ENCODE measurements around the gene LRPPRC.

Gene LRPPRC

GRCh38 chr2:43841949-43842865 lies 153.6 kb downstream of the LRPPRC start:
- no peak overlapping the region for H3K4me3 ChIP-seq (ENCODE audit: low read length in 2 of 2)
- peaks cover 2 to 3% of the 10 kb centered on the region in 2 donors for H3K27me3 ChIP-seq (ENCODE audit: control insufficient read depth in 1 of 2, insufficient read depth in 2 of 2, low read length in 2 of 2)
- H3K36me3 ChIP-seq (ENCODE audit: control insufficient read depth in 2 of 2, insufficient read depth in 2 of 2, low read length in 2 of 2) = no peaks in the 10 kb centered on the region
- H3K4me1 ChIP-seq (ENCODE audit: control insufficient read depth, insufficient read depth, low read length) = no peaks in the 10 kb centered on the region
- no peaks in the 10 kb centered on the region for H3K9me3 ChIP-seq (ENCODE audit: control insufficient read depth in 2 of 2, low read length in 2 of 2)
- H3K27ac ChIP-seq (ENCODE audit: low read length) = no peak overlapping the region
- H3K9ac ChIP-seq (ENCODE audit: low read length in 2 of 2) = no peak overlapping the region

GRCh38 chr2:43840965-43841364 lies 154.8 kb downstream of the LRPPRC start:
- Histone ChIP-seq H3K27ac (ENCODE audit: low read length) (no peak overlapping the region), H3K36me3 (ENCODE audit: control insufficient read depth in 2 of 2, insufficient read depth in 2 of 2, low read length in 2 of 2) (no peaks in the 10 kb centered on the region), H3K4me3 (ENCODE audit: low read length in 2 of 2) (no peak overlapping the region), H3K9me3 (ENCODE audit: control insufficient read depth in 2 of 2, low read length in 2 of 2) (no peaks in the 10 kb centered on the region), H3K27me3 (ENCODE audit: control insufficient read depth in 1 of 2, insufficient read depth in 2 of 2, low read length in 2 of 2) (peaks cover 2 to 3% of the 10 kb centered on the region in 2 donors), H3K9ac (ENCODE audit: low read length in 2 of 2) (no peak overlapping the region), H3K4me1 (ENCODE audit: control insufficient read depth, insufficient read depth, low read length) (no peaks in the 10 kb centered on the region)

DNA sequence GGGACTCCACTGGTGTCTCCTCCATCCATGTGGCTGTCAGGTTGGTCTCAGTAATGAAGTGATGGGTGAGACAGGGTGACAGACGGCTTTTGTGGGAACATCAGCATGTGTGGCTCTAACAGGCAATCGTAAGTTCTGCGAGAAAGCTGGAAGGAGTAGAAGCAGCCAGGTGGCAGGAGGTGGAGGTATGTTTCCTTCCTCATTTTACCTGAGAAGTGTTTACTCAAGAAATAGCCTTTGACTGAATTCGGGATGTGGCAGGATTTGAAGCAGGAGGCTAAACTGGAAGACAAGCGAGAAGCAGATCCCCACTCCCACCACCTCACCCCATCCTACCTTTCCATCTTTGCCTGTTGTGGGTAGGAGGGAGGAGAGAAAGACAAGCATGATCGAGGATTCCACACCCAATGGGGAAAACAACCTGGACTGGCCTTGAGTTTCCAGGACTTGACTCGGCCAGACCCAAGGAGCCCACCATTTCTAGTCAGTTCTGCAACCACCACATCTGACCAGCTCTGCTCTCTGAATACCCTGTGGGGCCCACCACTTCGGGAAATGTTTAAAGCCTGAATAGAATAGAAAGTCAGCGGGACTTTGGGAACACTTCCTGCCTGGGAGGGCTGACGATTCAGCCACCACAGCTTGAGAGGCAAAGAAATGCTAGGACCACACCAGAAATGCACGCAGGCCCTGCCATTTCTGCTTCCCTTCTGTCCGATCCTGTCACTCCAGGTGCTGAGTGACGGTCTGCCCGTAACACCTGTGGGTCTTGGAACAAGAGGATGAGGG lies 155.8 kb downstream of the LRPPRC start:
- Histone ChIP-seq H3K27ac (ENCODE audit: low read length) (no peak overlapping the region), H3K9me3 (ENCODE audit: control insufficient read depth in 2 of 2, low read length in 2 of 2) (no peaks in the 10 kb centered on the region), H3K9ac (ENCODE audit: low read length in 2 of 2) (no peak overlapping the region), H3K4me3 (ENCODE audit: low read length in 2 of 2) (no peak overlapping the region), H3K4me1 (ENCODE audit: control insufficient read depth, insufficient read depth, low read length) (no peaks in the 10 kb centered on the region), H3K27me3 (ENCODE audit: control insufficient read depth in 1 of 2, insufficient read depth in 2 of 2, low read length in 2 of 2) (peaks cover 2 to 3% of the 10 kb centered on the region in 2 donors), H3K36me3 (ENCODE audit: control insufficient read depth in 2 of 2, insufficient read depth in 2 of 2, low read length in 2 of 2) (no peaks in the 10 kb centered on the region)

DNA sequence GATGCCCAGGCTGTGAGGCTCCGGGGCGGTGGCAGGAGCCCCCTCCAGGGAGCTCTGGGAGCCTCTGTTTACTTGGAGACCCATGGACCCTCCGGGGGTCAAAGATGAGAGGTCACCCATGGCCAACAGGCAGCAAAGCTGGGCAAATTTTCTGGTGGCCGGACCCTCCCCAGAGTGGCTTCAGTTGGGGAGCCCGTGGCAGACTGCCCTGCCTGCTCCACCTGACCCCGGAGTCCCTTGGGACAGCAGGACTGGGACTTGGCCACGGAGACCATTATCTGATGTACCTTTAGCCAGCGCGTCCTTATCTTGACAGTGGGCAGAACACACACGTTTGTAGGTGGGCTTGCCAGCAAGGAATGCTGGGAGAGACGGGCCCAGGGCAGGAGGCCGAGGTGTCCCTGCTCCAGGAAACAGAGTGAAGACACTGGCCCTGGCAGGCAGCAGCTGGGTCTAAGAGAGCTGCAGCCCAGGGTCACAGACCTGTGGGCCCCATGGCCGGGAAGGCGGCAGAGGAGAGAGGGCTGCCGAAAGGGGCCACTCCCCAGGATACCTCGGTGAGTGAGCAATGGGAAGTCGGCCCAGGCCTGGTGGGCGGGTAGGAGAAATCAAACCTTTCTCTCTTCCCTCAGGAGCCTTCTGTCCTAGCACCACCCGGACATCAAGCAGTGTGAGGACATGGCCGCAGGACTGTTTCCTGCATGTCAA lies 157.1 kb downstream of the LRPPRC start, which contains the start of the genes ABCG5 and ABCG8:
ABCG5 (minus strand) TSS at position 280 of the 708 bp plus-strand sequence; CDS start at position 120, 160 bp downstream.
ABCG8 (plus strand) TSS at position 412 of the 708 bp plus-strand sequence; CDS start at position 495, 83 bp downstream.
- Histone ChIP-seq H3K36me3 (ENCODE audit: control insufficient read depth in 2 of 2, insufficient read depth in 2 of 2, low read length in 2 of 2) (no peaks in the 10 kb centered on the region), H3K9me3 (ENCODE audit: control insufficient read depth in 2 of 2, low read length in 2 of 2) (no peaks in the 10 kb centered on the region), H3K27ac (ENCODE audit: low read length) (no peak within 1 kb of the TSS), H3K4me3 (ENCODE audit: low read length in 2 of 2) (no peak within 1 kb of the TSS), H3K9ac (ENCODE audit: low read length in 2 of 2) (no peak within 1 kb of the TSS), H3K4me1 (ENCODE audit: control insufficient read depth, insufficient read depth, low read length) (no peaks in the 10 kb centered on the region), H3K27me3 (ENCODE audit: control insufficient read depth in 1 of 2, insufficient read depth in 2 of 2, low read length in 2 of 2) (peaks cover 2 to 3% of the 10 kb centered on the region in 2 donors)

DNA sequence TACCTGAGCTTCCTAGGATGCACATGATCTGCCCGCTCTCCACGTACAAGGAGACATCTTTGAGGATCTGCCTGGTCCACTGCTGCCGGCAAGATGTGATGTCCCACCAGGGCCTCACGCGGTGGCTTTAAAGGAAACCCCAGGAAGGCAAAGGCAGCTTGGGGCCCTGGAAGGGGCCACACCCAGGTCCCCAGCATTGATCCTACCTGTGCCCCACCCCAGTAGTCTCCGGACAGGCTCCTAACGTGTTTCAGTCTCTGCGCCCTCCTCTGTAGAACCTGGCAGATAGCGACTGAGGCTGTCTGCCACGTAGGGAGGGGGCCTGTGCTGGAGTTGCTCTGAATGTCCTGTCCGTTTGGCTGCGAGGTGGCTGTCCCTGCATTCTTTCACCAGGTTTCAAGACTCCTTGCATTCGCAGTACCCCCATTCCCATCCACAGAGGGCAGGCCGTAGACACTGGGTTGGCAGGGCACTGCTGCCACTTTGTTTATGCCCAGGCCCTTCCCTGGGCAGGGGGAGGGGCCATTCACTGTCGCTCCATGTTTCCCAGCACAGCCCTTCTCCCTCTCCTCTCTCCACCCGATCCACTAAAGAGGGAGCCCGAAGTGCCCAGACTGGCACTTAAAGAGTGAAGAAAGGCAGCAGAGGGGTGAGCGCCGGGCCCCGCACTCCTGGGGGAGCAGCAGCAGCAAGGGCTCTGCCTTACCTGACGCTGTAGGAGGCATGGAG lies 157.8 kb downstream of the LRPPRC start:
- Histone ChIP-seq H3K36me3 (ENCODE audit: control insufficient read depth in 2 of 2, insufficient read depth in 2 of 2, low read length in 2 of 2) (no peaks in the 10 kb centered on the region), H3K4me3 (ENCODE audit: low read length in 2 of 2) (no peak overlapping the region), H3K4me1 (ENCODE audit: control insufficient read depth, insufficient read depth, low read length) (no peaks in the 10 kb centered on the region), H3K9me3 (ENCODE audit: control insufficient read depth in 2 of 2, low read length in 2 of 2) (no peaks in the 10 kb centered on the region), H3K27me3 (ENCODE audit: control insufficient read depth in 1 of 2, insufficient read depth in 2 of 2, low read length in 2 of 2) (peaks cover 2 to 3% of the 10 kb centered on the region in 2 donors), H3K9ac (ENCODE audit: low read length in 2 of 2) (no peak overlapping the region), H3K27ac (ENCODE audit: low read length) (no peak overlapping the region)

DNA sequence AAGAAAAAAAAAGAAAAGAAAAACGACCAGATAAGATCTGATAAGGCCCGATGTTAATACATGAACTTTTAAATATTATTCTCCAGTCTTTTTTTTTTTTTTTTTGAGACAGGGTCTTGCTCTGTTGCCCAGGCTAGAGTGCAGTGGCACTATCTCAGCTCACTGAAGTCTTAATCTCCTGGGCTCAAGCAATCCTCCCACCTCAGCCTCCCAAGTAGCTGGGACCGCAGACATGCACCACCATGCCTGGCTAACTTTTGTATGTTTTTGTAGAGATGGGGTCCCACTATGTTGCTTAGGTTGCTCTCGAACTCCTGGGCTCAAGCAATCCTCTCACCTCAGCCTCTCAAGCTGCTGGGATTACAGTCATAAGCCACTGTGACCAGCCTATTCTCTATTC lies 158.8 kb downstream of the LRPPRC start:
- Histone ChIP-seq H3K36me3 (ENCODE audit: control insufficient read depth in 2 of 2, insufficient read depth in 2 of 2, low read length in 2 of 2) (no peaks in the 10 kb centered on the region), H3K27ac (ENCODE audit: low read length) (no peak overlapping the region), H3K4me1 (ENCODE audit: control insufficient read depth, insufficient read depth, low read length) (no peaks in the 10 kb centered on the region), H3K27me3 (ENCODE audit: control insufficient read depth in 1 of 2, insufficient read depth in 2 of 2, low read length in 2 of 2) (peaks cover 7 to 9% of the 10 kb centered on the region in 2 donors), H3K9ac (ENCODE audit: low read length in 2 of 2) (no peak overlapping the region), H3K4me3 (ENCODE audit: low read length in 2 of 2) (no peak overlapping the region), H3K9me3 (ENCODE audit: control insufficient read depth in 2 of 2, low read length in 2 of 2) (no peaks in the 10 kb centered on the region)
